Fibroblast of skin of right biceps (primary cell): ENCODE results near the gene TNFRSF1B.
A peak's percentile ranks its signal among the peaks of the same experiment; 100 is the strongest.

Source experiments
- DNase-seq: peaks from one replicate; pipeline ENCODE4 v3.0.0-alpha.2; 2013

TNFRSF1B gene

GRCh38 chr1:12176298-12177118 is 9.7 kb downstream of the TNFRSF1B start:
- DNase-seq, result no peak

GRCh38 chr1:12177156-12177998 is 10.6 kb downstream of the TNFRSF1B start:
- DNase-seq, result no peak

GRCh38 chr1:12177999-12178441 is 11.2 kb downstream of the TNFRSF1B start:
- DNase-seq, result peak; percentile 88

- DNase-seq, result no peak
Measured at GRCh38 chr1:12178511-12178910, 11.7 kb downstream of the TNFRSF1B start.

GRCh38 chr1:12179111-12179519 is 12.3 kb downstream of the TNFRSF1B start:
- peak; percentile 75 for DNase-seq

- no peak for DNase-seq
Measured at GRCh38 chr1:12179676-12180075, 12.9 kb downstream of the TNFRSF1B start.

- no peak for DNase-seq
Measured at GRCh38 chr1:12180315-12180714, 13.5 kb downstream of the TNFRSF1B start.

- no peak for DNase-seq
Measured at GRCh38 chr1:12180903-12181302, 14.1 kb downstream of the TNFRSF1B start.

GRCh38 chr1:12181568-12181967 is 14.8 kb downstream of the TNFRSF1B start:
- no peak for DNase-seq

GRCh38 chr1:12182410-12182984 is 15.7 kb downstream of the TNFRSF1B start:
- no peak for DNase-seq

GRCh38 chr1:12183095-12183794 is 16.5 kb downstream of the TNFRSF1B start:
- no peak for DNase-seq

GRCh38 chr1:12184008-12184681 is 17.4 kb downstream of the TNFRSF1B start:
- DNase-seq, result peak; percentile 74

- DNase-seq, result no peak
Measured at GRCh38 chr1:12185036-12185917, 18.5 kb downstream of the TNFRSF1B start.

- DNase-seq, result no peak
Measured at GRCh38 chr1:12185918-12186678, 19.3 kb downstream of the TNFRSF1B start.

GRCh38 chr1:12186679-12186985 is 19.8 kb downstream of the TNFRSF1B start:
- no peak for DNase-seq

- no peak for DNase-seq
Measured at GRCh38 chr1:12188115-12188514, 21.3 kb downstream of the TNFRSF1B start.

- DNase-seq, result no peak
Measured at GRCh38 chr1:12188657-12189327, 22.0 kb downstream of the TNFRSF1B start.

GRCh38 chr1:12189328-12189682 is 22.5 kb downstream of the TNFRSF1B start:
- no peak for DNase-seq

- no peak for DNase-seq
Measured at GRCh38 chr1:12191242-12192032, 24.6 kb downstream of the TNFRSF1B start.
